Fibroblast of the aortic adventitia (primary cell): Measurements from ENCODE around the gene PCDH17. TPM values are rescaled to one million over a fixed set of nuclear protein-coding genes. Genes with fewer than 3 reads are reported as not detected.

ENCODE experiments used
- DNase-seq: peaks from one replicate; pipeline ENCODE4 v3.0.0-alpha.2; 2010; ENCODE audit warnings: low read depth
- H3K4me3 ChIP-seq: 2 replicates; pipeline ENCODE4 v1.5.1; 2011; ENCODE audit warnings: low read depth, mild to moderate bottlenecking, control low read depth, low read length, moderate library complexity
- CTCF ChIP-seq: IDR thresholded peaks from 2 replicates; pipeline ENCODE4 v1.5.1; 2011; ENCODE audit warnings: mild to moderate bottlenecking, low read length, control low read depth, inconsistent platforms; ENCODE audit not compliant: insufficient read depth
- total RNA-seq: library from RNA; depleted of rRNA; stranded (reverse); fragments of >200 nt; gene quantifications from 2 replicates; pipeline ENCODE4 v1.2.3, GENCODE V29; 2012; ENCODE audit warnings: low replicate concordance

PCDH17 gene
- total RNA-seq, 1 donor: 1.4 TPM

DNA sequence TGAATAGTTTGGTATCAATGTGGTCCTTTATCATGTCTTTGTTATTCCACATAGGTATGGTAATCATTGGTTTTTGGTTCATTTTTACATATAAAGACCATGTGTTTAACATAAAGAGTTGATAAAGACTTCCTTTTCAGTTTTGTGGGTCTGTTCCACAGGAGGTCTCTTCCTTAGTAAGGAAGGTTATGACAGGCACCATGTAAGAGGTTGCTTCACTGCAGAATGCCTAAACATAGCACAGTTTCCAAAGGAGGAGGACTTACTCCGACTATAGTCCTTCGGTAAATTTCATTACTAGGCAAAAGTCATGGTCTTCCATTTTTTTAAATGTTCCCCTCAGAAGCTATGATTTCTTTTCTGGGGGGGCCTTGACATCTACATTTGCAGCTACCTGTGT, 27.1 kb upstream of the PCDH17 start:
- DNase-seq: no peak
- TF ChIP-seq CTCF: no peak
- H3K4me3 ChIP-seq: no peak overlapping the region

- DNase-seq: no peak
- TF ChIP-seq CTCF: no peak
- no peak overlapping the region for H3K4me3 ChIP-seq
Observed at GRCh38 chr13:57611969-57612368, 19.6 kb upstream of the PCDH17 start.

GRCh38 chr13:57612568-57612967, 19.0 kb upstream of the PCDH17 start:
- H3K4me3 ChIP-seq: no peak overlapping the region
- no peak for TF ChIP-seq CTCF
- DNase-seq: no peak

GRCh38 chr13:57624565-57625435, 6.7 kb upstream of the PCDH17 start:
- peak; percentile 87 for TF ChIP-seq CTCF
- H3K4me3 ChIP-seq: no peak overlapping the region
- DNase-seq: peak; percentile 60

DNA sequence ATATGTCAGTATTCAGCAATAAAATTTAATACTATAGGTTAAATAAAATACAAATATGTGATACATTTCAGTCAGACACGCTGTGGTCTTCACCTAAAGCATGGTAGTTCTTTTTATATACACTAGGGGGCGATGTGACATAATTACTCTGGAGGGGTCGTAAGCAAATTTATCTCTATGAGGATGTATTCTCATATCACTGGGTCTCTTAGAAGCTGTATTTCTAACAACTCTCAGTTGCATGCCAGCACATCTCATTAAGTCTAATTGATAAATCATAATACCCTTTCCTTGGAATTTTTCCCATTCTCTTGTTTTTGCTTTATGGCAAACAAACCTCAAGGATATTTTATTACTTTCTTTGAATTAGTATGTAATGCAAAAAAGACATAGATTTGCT, 3.9 kb upstream of the PCDH17 start:
- DNase-seq: peak; percentile 32
- H3K4me3 ChIP-seq: no peak overlapping the region
- peak; percentile 62 for TF ChIP-seq CTCF

DNA sequence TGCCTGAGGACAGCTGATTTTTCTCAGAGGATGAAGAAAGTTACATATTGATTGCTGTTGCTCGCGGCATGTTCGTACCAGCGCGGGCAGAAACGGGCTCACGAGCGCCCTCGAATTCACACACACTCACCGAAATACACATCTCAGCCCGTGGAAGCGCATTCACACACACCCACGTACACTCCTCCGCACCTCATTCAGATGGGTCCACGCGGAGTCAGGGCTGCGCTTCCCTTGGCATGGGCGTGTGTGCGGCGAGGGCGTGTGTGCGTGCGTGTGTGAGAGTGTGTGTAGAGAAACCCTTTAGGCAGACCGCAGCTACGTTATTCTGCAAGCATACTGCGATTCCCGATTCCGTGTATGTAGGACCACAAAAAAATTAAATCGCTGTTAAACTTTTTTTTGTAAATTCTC, 2.1 kb upstream of the PCDH17 start:
- no peak for TF ChIP-seq CTCF
- peak overlapping the region; percentile 67 for H3K4me3 ChIP-seq
- peak; percentile 3 for DNase-seq
